ENCODE data around the gene RNASEH1.

Gene RNASEH1

GRCh38 chr2:3558205-3559014 is at the start of gene RNASEH1:
Gene RNASEH1, minus strand, starts transcription at chr2:3558333. Its CDS starts 73 bp downstream, at chr2:3558260.
- Histone ChIP-seq H3K27ac (ENCODE audit: low read depth, low read length) (peak within 1 kb of the TSS; percentile 90), H3K9me3 (ENCODE audit: insufficient read depth, low read length) (no peaks in the 10 kb centered on the region), H4K20me1 (ENCODE audit: low read depth, low read length) (no peaks in the 10 kb centered on the region), H3K4me2 (ENCODE audit: low read depth, low read length, poor library complexity, severe bottlenecking) (peak within 1 kb of the TSS; percentile 74), H3K79me2 (ENCODE audit: insufficient read depth, low read length) (peaks cover 29% of the 10 kb centered on the region), H3K4me3 (ENCODE audit: insufficient read depth, low read length, poor library complexity, severe bottlenecking) (peak within 1 kb of the TSS; percentile 99), H3F3A (ENCODE audit: insufficient read depth) (peaks cover 12% of the 10 kb centered on the region), H3K27me3 (ENCODE audit: low read length) (no peaks in the 10 kb centered on the region), H2AFZ (ENCODE audit: low read depth, low read length, severe bottlenecking) (peak within 1 kb of the TSS; percentile 77), H3K9me2 (replicated peaks; ENCODE audit: insufficient read depth, low read length) (no peaks in the 10 kb centered on the region), H3K9ac (ENCODE audit: low read length) (peak within 1 kb of the TSS; percentile 99), H3K36me3 (ENCODE audit: low read length) (peaks cover 10% of the 10 kb centered on the region; the same call in 1 of the 2 replicates)
- TF ChIP-seq CTCF (IDR thresholded peaks at IDR 0.05; ENCODE audit: insufficient read depth, low read length, poor library complexity, severe bottlenecking) (no peak), EZH2phosphoT487 (conservative IDR thresholded peaks at IDR 0.05; ENCODE audit: low read length) (no peak)

GRCh38 chr2:3606370-3607201 is 48.5 kb upstream of the RNASEH1 start:
- H4K20me1 ChIP-seq (ENCODE audit: low read depth, low read length) = no peaks in the 10 kb centered on the region
- no peak overlapping the region for H3K4me3 ChIP-seq (ENCODE audit: insufficient read depth, low read length, poor library complexity, severe bottlenecking)
- H3K9me2 ChIP-seq (replicated peaks; ENCODE audit: insufficient read depth, low read length) = no peaks in the 10 kb centered on the region
- no peak overlapping the region for H3K27ac ChIP-seq (ENCODE audit: low read depth, low read length)
- no peaks in the 10 kb centered on the region for H3K79me2 ChIP-seq (ENCODE audit: insufficient read depth, low read length)
- H2AFZ ChIP-seq (ENCODE audit: low read depth, low read length, severe bottlenecking) = no peak overlapping the region
- H3K9me3 ChIP-seq (ENCODE audit: insufficient read depth, low read length) = no peaks in the 10 kb centered on the region
- no peak overlapping the region for H3K9ac ChIP-seq (ENCODE audit: low read length)
- TF ChIP-seq EZH2phosphoT487 (conservative IDR thresholded peaks at IDR 0.05; ENCODE audit: low read length) (no peak), CTCF (IDR thresholded peaks at IDR 0.05; ENCODE audit: insufficient read depth, low read length, poor library complexity, severe bottlenecking) (no peak)
- no peaks in the 10 kb centered on the region for H3K27me3 ChIP-seq (ENCODE audit: low read length)
- no peaks in the 10 kb centered on the region for H3K36me3 ChIP-seq (ENCODE audit: low read length)
- no peaks in the 10 kb centered on the region for H3F3A ChIP-seq (ENCODE audit: insufficient read depth)
- H3K4me2 ChIP-seq (ENCODE audit: low read depth, low read length, poor library complexity, severe bottlenecking) = no peak overlapping the region

GRCh38 chr2:3606028-3606369 is 47.9 kb upstream of the RNASEH1 start:
- Histone ChIP-seq H2AFZ (ENCODE audit: low read depth, low read length, severe bottlenecking) (no peak overlapping the region), H3K4me2 (ENCODE audit: low read depth, low read length, poor library complexity, severe bottlenecking) (no peak overlapping the region), H3K27ac (ENCODE audit: low read depth, low read length) (no peak overlapping the region), H3K36me3 (ENCODE audit: low read length) (no peaks in the 10 kb centered on the region), H3K27me3 (ENCODE audit: low read length) (no peaks in the 10 kb centered on the region), H3K9me3 (ENCODE audit: insufficient read depth, low read length) (no peaks in the 10 kb centered on the region), H3K4me3 (ENCODE audit: insufficient read depth, low read length, poor library complexity, severe bottlenecking) (no peak overlapping the region), H3K79me2 (ENCODE audit: insufficient read depth, low read length) (no peaks in the 10 kb centered on the region), H4K20me1 (ENCODE audit: low read depth, low read length) (no peaks in the 10 kb centered on the region), H3K9me2 (replicated peaks; ENCODE audit: insufficient read depth, low read length) (no peaks in the 10 kb centered on the region), H3K9ac (ENCODE audit: low read length) (no peak overlapping the region), H3F3A (ENCODE audit: insufficient read depth) (no peaks in the 10 kb centered on the region)
- no peak for TF ChIP-seq EZH2phosphoT487 (conservative IDR thresholded peaks at IDR 0.05; ENCODE audit: low read length)
- no peak for TF ChIP-seq CTCF (IDR thresholded peaks at IDR 0.05; ENCODE audit: insufficient read depth, low read length, poor library complexity, severe bottlenecking)

All from SU-DHL-6 (cell line).